Glutamatergic neuron (in vitro differentiated cells): ENCODE results near the gene ZBTB44. TPM values are rescaled to one million over a fixed set of nuclear protein-coding genes. Genes with fewer than 3 reads are reported as not detected.
"Not testable (repeated sequence)": the region's sequence is repeated elsewhere in the genome, so short reads cannot be mapped to it uniquely, and the experiment has no call there.

ENCODE experiments used
- DNase-seq: peaks from one replicate; pipeline ENCODE4 v3.0.0; 2022
- H3K27ac Mint-ChIP-seq: one replicate; pipeline ENCODE4 v1.8.0; 2020; ENCODE audit warnings: mild to moderate bottlenecking, mixed read lengths, inconsistent platforms; ENCODE audit not compliant: unreplicated experiment
- H3K27me3 Mint-ChIP-seq: one replicate; pipeline ENCODE4 v1.8.0; 2020; ENCODE audit warnings: mild to moderate bottlenecking, moderate library complexity, mixed read lengths, inconsistent platforms; ENCODE audit not compliant: unreplicated experiment
- H3K36me3 Mint-ChIP-seq: one replicate; pipeline ENCODE4 v1.8.0; 2020; ENCODE audit warnings: mild to moderate bottlenecking, mixed read lengths, inconsistent platforms; ENCODE audit not compliant: unreplicated experiment
- H3K4me1 Mint-ChIP-seq: one replicate; pipeline ENCODE4 v1.8.0; 2020; ENCODE audit warnings: mild to moderate bottlenecking, low read depth, mixed read lengths, inconsistent platforms; ENCODE audit not compliant: unreplicated experiment
- H3K4me3 Mint-ChIP-seq: one replicate; pipeline ENCODE4 v1.8.0; 2020; ENCODE audit warnings: mild to moderate bottlenecking, mixed read lengths, inconsistent platforms; ENCODE audit not compliant: unreplicated experiment
- H3K9me3 Mint-ChIP-seq: one replicate; pipeline ENCODE4 v1.8.0; 2020; ENCODE audit warnings: mild to moderate bottlenecking, moderate library complexity, mixed read lengths, inconsistent platforms; ENCODE audit not compliant: unreplicated experiment
- CTCF ChIP-seq: fragments of 200-600 bp; sonication (generic); IDR thresholded peaks from one replicate; pipeline ENCODE4 v1.5.0; 2021; ENCODE audit not compliant: partially characterized antibody, unreplicated experiment
- total RNA-seq: library from RNA; stranded (reverse); fragmentation: NEBNext Ultra II Directional; extraction: Animal tissue kit (Norgen Biotek cat#: 25700); gene quantifications from one replicate; pipeline ENCODE4 v1.2.1, GENCODE V29; 2021; ENCODE audit not compliant: unreplicated experiment

The ZBTB44 gene
- total RNA-seq, 1 donor from 2014 or later = 23.3 TPM

- TF ChIP-seq CTCF = no peak
- Mint-ChIP-seq H3K4me3 (no peak overlapping the region), H3K9me3 (no peaks in the 10 kb centered on the region), H3K4me1 (peaks cover 6% of the 10 kb centered on the region), H3K27me3 (no peaks in the 10 kb centered on the region), H3K36me3 (peaks cover 7% of the 10 kb centered on the region), H3K27ac (no peak overlapping the region)
- DNase-seq = no peak
Measured at GRCh38 chr11:130260742-130261141, 54.0 kb downstream of the ZBTB44 start.

GRCh38 chr11:130260080-130260627 is 54.6 kb downstream of the ZBTB44 start:
- H3K27ac Mint-ChIP-seq = no peak overlapping the region
- DNase-seq = no peak
- peaks cover 2% of the 10 kb centered on the region for H3K9me3 Mint-ChIP-seq
- no peaks in the 10 kb centered on the region for H3K27me3 Mint-ChIP-seq
- H3K4me1 Mint-ChIP-seq = peaks cover 6% of the 10 kb centered on the region
- H3K36me3 Mint-ChIP-seq = peaks cover 7% of the 10 kb centered on the region
- H3K4me3 Mint-ChIP-seq = no peak overlapping the region
- TF ChIP-seq CTCF = no peak

GRCh38 chr11:130251763-130252162 is 63.0 kb downstream of the ZBTB44 start:
- H3K4me3 Mint-ChIP-seq, H3K4me1 Mint-ChIP-seq, H3K27ac Mint-ChIP-seq, H3K9me3 Mint-ChIP-seq, H3K27me3 Mint-ChIP-seq, DNase-seq: not testable (repeated sequence)
- H3K36me3 Mint-ChIP-seq = peaks cover 15% of the 10 kb centered on the region

GRCh38 chr11:130249929-130250328 is 64.8 kb downstream of the ZBTB44 start:
- peaks cover 11% of the 10 kb centered on the region for H3K36me3 Mint-ChIP-seq
- H3K4me3 Mint-ChIP-seq, H3K27me3 Mint-ChIP-seq, H3K9me3 Mint-ChIP-seq, H3K27ac Mint-ChIP-seq, DNase-seq, H3K4me1 Mint-ChIP-seq: not testable (repeated sequence)

- H3K4me1 Mint-ChIP-seq = peaks cover 5% of the 10 kb centered on the region
- no peak overlapping the region for H3K27ac Mint-ChIP-seq
- H3K27me3 Mint-ChIP-seq = peaks cover 2% of the 10 kb centered on the region
Measured at GRCh38 chr11:130249371-130249770, 65.3 kb downstream of the ZBTB44 start.

More at GRCh38 chr11:130249371-130249770, 65.3 kb downstream of the ZBTB44 start:
- Mint-ChIP-seq H3K4me3 (no peak overlapping the region), H3K9me3 (peaks cover 4% of the 10 kb centered on the region), H3K36me3 (peaks cover 11% of the 10 kb centered on the region)
- no peak for TF ChIP-seq CTCF
- no peak for DNase-seq
